GM12878 (cell line): ENCODE data around the gene SLC35C1. TPM values are rescaled to one million over a fixed set of nuclear protein-coding genes. Genes with fewer than 3 reads are reported as not detected.

Experiments used
- ATAC-seq: fragments of 200-7000 bp; cut with Tn5 transposase; 3 replicates; pipeline ENCODE4 v1.9.1; 2020; ENCODE audit warnings: mild to moderate bottlenecking, moderate library complexity
- BruUV-seq: library from RNA; stranded (reverse); fragments of 400-500 nt; replicated peaks from 2 replicates; lab custom pipeline; 2021; lab: Mats Ljungman, UMichigan
- CTCF ChIA-PET: fragments of 300-600 bp; sonication (Branson Sonifier 250); formaldehyde crosslinking; extraction: SDS; loops from one replicate; lab custom pipeline; 2021; ENCODE audit warnings: inconsistent platforms; lab: Yijun Ruan, JAX
- POLR2A ChIA-PET: fragments of 350-600 bp; formaldehyde crosslinking; extraction: SDS; loops from one replicate; lab custom pipeline; 2021; ENCODE audit warnings: inconsistent platforms; lab: Charles Lee
- RAD21 ChIA-PET: fragments of 300-600 bp; sonication (Branson Sonifier 250); formaldehyde crosslinking; loops from one replicate; lab custom pipeline; 2023; ENCODE audit warnings: antibody characterized with exemption; ENCODE audit not compliant: unreplicated experiment; lab: Charles Lee
- SMC1A ChIA-PET: fragments of 300-600 bp; sonication (Branson Sonifier 250); formaldehyde crosslinking; loops from one replicate; lab custom pipeline; 2023; ENCODE audit not compliant: unreplicated experiment, uncharacterized antibody; lab: Charles Lee
- DNase-seq: peaks from one replicate; pipeline ENCODE4 v3.0.0-alpha.2; 2011; ENCODE audit warnings: low read depth, low spot score
- FAIRE-seq: peaks from 3 replicates; lab custom pipeline; 2011; peaks lifted over from hg19 to GRCh38; lab: Jason Lieb, UNC
- H2AFZ ChIP-seq: 2 replicates; pipeline ENCODE4 v1.6.0; 2011; ENCODE audit warnings: low read depth, low read length, control low read depth; ENCODE audit not compliant: control insufficient read depth
- H3K27ac ChIP-seq: 2 replicates; pipeline ENCODE4 v1.5.1; 2011; ENCODE audit warnings: control low read depth; ENCODE audit not compliant: control insufficient read depth, insufficient read depth
- H3K27me3 ChIP-seq, 2 experiments: replicated peaks in 1 of 2; 2 replicates each; pipeline versions ENCODE4 v1.6.0 to v1.6.1; 2011; ENCODE audit warnings: low read length in 1 of 2; ENCODE audit not compliant: control insufficient read depth in 2 of 2, insufficient read depth in 2 of 2
- H3K36me3 ChIP-seq, 2 experiments: 2 replicates each; pipeline ENCODE4 v1.5.1; 2011; ENCODE audit warnings: low read length in 1 of 2; ENCODE audit not compliant: control insufficient read depth in 2 of 2, insufficient read depth in 2 of 2
- H3K4me1 ChIP-seq: 2 replicates; pipeline ENCODE4 v1.6.1; 2011; ENCODE audit warnings: mild to moderate bottlenecking, low read length, moderate library complexity, mixed read lengths; ENCODE audit not compliant: control insufficient read depth, insufficient read depth
- H3K4me2 ChIP-seq: 2 replicates; pipeline ENCODE4 v1.6.0; 2011; ENCODE audit warnings: control low read depth; ENCODE audit not compliant: control insufficient read depth, insufficient read depth
- H3K4me3 ChIP-seq: fragments of 200-600 bp; sonication (generic); 2 replicates; pipeline ENCODE4 v1.5.1; 2016
- H3K79me2 ChIP-seq: 2 replicates; pipeline ENCODE4 v1.6.0; 2011; ENCODE audit warnings: low read length; ENCODE audit not compliant: control insufficient read depth, insufficient read depth
- H3K9ac ChIP-seq: 2 replicates; pipeline ENCODE4 v1.8.0; 2011; ENCODE audit warnings: low read length, control low read depth, mixed read lengths; ENCODE audit not compliant: control insufficient read depth, insufficient read depth
- H3K9me3 ChIP-seq: replicated peaks from 3 replicates; pipeline ENCODE4 v1.5.1; 2011; ENCODE audit warnings: mild to moderate bottlenecking, low read length; ENCODE audit not compliant: control insufficient read depth, insufficient read depth
- H4K20me1 ChIP-seq: 2 replicates; pipeline ENCODE4 v1.6.0; 2011; ENCODE audit not compliant: control insufficient read depth, insufficient read depth
- BCLAF1 ChIP-seq: fragments of 450-650 bp; IDR thresholded peaks from 2 replicates; pipeline ENCODE4 v1.6.1; 2017; ENCODE audit warnings: antibody characterized with exemption, mild to moderate bottlenecking, moderate library complexity
- CREB1 ChIP-seq: IDR thresholded peaks from 2 replicates; pipeline ENCODE4 v1.6.1; 2012; ENCODE audit warnings: low read depth, mild to moderate bottlenecking, inconsistent platforms
- GATAD2B ChIP-seq: fragments of 450-650 bp; conservative IDR thresholded peaks from 2 replicates; pipeline ENCODE4 v1.6.1; 2017; ENCODE audit warnings: low read depth, mild to moderate bottlenecking, moderate library complexity
- HDGF ChIP-seq: fragments of 450-650 bp; IDR thresholded peaks from 2 replicates; pipeline ENCODE4 v1.6.1; 2016; ENCODE audit warnings: antibody characterized with exemption
- MEF2B ChIP-seq: fragments of 450-650 bp; IDR thresholded peaks from 2 replicates; pipeline ENCODE4 v1.6.1; 2018; ENCODE audit warnings: mild to moderate bottlenecking, moderate library complexity; ENCODE audit not compliant: partially characterized antibody, poor library complexity, severe bottlenecking
- RELB ChIP-seq: fragments of 450-650 bp; IDR thresholded peaks from 2 replicates; pipeline ENCODE4 v1.6.1; 2017; ENCODE audit warnings: low read depth, mild to moderate bottlenecking, moderate library complexity
- ZBED1 ChIP-seq: IDR thresholded peaks from 2 replicates; pipeline ENCODE4 v1.6.1; 2016; ENCODE audit warnings: borderline replicate concordance
- ZNF217 ChIP-seq: fragments of 450-650 bp; IDR thresholded peaks from 2 replicates; pipeline ENCODE4 v1.6.1; 2017; ENCODE audit warnings: antibody characterized with exemption, mild to moderate bottlenecking
- WGBS: methylation state at CpG from one replicate; pipeline ENCODE4 v1.1.6; 2016; ENCODE audit warnings: low lambda C conversion rate; ENCODE audit not compliant: insufficient replicate concordance, insufficient coverage; ENCODE audit errors: missing lambda C conversion rate; 5-methylcytosine and 5-hydroxymethylcytosine counted together
- in situ Hi-C: fragments of 300-500 bp; cut with MboI; formaldehyde crosslinking; loops from 9 replicates; pipeline ENCODE4 v1.14.3; 2018; ENCODE audit warnings: mixed read lengths
- intact Hi-C: fragments of 100-400 bp; cut with micrococcal nuclease; formaldehyde crosslinking; loops from one replicate; pipeline ENCODE4 v1.14.2; 2022; ENCODE audit not compliant: unreplicated experiment
- polyA plus RNA-seq, 11 experiments: library from polyadenylated mRNA; depleted of rRNA in 4 of 11; unstranded in 6 of 11; stranded (reverse) in 5 of 11; fragments of >200 nt; fragmentation: Nextera tagmentation in 4 of 11; fragmentation: Illumina TruSeq in 1 of 11; extraction: Ambion mirVana in 4 of 11; extraction: Trizol in 1 of 11; gene quantifications; 1 replicate in 1 of 11; 2 replicates in 10 of 11; pipeline versions ENCODE4 v1.2.1 to v1.2.3, GENCODE V29; 2011 to 2016; ENCODE audit warnings: inconsistent platforms in 2 of 11, missing spikeins in 2 of 11, low read depth in 1 of 11
- total RNA-seq, 4 experiments: library from RNA; depleted of rRNA in 3 of 4; stranded (reverse); fragments of >200 nt in 3 of 4; fragmentation: Illumina TruSeq in 1 of 4; extraction: Trizol in 1 of 4; gene quantifications; 2 replicates each; pipeline versions ENCODE4 v1.2.1 to v1.2.3, GENCODE V29; 2013 to 2021

SLC35C1 gene
- total and polyA plus RNA-seq, 10 of the 15 experiments (the other 5 are each of a cell fraction or from before 2014, with no cell fraction given), result 0.55 to 9.7 (median 4.3) TPM

DNA sequence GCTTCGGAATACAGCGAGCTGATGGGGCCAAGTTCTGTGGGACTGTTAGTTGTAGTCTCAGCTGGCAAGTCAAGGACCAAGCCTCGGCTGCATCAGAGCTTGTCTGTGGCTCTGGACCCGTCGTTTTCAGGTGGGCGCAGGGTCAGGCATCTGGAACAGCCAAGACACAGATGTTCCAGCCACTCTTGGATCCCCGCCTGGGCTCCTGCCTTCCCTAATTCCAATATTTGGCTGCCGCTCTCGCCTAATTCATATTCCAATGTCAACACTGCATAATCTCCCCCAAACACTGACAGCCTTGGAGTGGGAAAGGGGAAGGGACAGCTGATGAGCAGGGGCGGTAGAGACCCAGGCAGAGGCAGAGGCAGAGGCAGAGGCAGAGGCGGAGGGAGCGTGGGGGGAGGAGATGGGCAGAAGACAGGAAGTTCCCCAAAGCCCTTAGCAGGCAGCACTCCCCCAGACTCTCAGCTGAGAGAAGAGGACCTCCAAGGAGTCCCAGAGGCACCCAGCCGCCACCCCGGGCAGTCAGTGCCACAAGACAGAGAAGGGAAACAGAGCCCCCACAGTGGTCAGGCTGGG is 49.6 kb upstream of the SLC35C1 start (continued):
- no peak for TF ChIP-seq BCLAF1

DNA sequence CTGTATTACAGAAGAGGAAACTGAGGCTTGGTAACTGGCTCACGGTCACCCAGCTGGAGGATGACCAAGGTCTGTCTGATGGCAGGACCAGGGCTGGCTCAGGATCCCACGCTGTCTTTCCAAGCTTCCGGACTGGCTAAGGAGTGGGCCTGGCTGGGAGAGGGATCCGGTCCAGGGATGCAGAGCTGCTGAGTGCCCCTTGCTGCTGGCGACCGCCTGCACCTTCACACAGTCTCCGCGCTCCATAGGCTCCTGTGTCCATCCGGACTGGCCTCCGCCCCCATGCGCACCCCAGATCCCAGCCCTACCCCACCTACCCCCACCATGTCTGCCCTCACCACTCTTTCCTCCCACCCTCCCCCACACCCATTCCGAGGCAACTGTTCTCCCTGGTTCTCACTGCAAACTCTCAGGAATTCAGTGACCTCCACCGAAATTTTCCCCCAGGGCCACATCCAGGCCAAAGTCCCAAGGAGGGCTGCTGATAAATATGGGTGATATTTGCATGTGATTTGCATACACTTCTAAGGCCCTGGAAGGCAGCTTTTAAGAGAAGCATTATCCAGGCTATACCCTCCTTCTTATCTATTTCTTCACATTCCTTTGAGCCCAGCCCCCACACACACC is 48.5 kb upstream of the SLC35C1 start:
- ChIA-PET CTCF (interaction anchor here (2.8 kb wide), 1 partner anchor 15 kb away, joined by 12 read pairs; no protein-coding TSS in a partner anchor), RAD21 (no interaction called here), SMC1A (no interaction called here), POLR2A (no interaction called here)
- no peaks in the 10 kb centered on the region for H3K36me3 ChIP-seq
- BruUV-seq, result no TSS peak
- intact Hi-C loops (no loop called here), in situ Hi-C loops (no loop called here)
- no peaks in the 10 kb centered on the region for H4K20me1 ChIP-seq
- H3K4me2 ChIP-seq, result no peak overlapping the region
- no peak overlapping the region for H3K9ac ChIP-seq
- DNase-seq, result no peak
- H3K9me3 ChIP-seq, result no peaks in the 10 kb centered on the region
- H3K4me1 ChIP-seq, result no peaks in the 10 kb centered on the region
- 45% methylated on average over 13 of the region's 13 CpGs for WGBS
- FAIRE-seq, result no peak
- H3K4me3 ChIP-seq, result no peak overlapping the region
- no peak overlapping the region for H3K27ac ChIP-seq
- H3K79me2 ChIP-seq, result no peaks in the 10 kb centered on the region
- TF ChIP-seq CREB1 (no peak), HDGF (no peak), MEF2B (no peak), ZBED1 (no peak), RELB (no peak), GATAD2B (no peak), ZNF217 (no peak)
- ATAC-seq, result no peak
- no peak overlapping the region for H2AFZ ChIP-seq
- H3K27me3 ChIP-seq, result peaks cover 0 to 1% of the 10 kb centered on the region in 2 experiments; a peak in 1 of 4 replicates
